ENCODE measurements around the gene SYT1.

DNA sequence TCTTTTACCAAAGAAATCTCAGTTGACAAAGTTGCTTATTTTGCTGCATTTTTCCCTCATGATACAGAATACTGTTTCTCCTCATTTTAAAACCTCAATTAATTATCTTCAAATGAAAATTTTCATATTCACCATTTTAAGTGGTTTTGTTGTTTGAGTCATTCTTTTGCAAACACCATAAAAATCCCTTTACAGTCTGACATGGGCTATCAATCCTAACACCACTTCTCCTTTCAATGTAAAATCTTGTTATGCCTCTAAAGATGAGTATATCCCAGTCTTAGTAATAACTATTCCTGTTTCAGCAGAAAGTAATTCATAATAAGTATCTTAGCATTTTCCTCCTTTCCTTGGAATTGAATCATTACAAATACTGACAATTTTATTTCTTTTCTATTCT, 192.2 kb downstream of the SYT1 start:
- TF ChIP-seq, protein P1, sequence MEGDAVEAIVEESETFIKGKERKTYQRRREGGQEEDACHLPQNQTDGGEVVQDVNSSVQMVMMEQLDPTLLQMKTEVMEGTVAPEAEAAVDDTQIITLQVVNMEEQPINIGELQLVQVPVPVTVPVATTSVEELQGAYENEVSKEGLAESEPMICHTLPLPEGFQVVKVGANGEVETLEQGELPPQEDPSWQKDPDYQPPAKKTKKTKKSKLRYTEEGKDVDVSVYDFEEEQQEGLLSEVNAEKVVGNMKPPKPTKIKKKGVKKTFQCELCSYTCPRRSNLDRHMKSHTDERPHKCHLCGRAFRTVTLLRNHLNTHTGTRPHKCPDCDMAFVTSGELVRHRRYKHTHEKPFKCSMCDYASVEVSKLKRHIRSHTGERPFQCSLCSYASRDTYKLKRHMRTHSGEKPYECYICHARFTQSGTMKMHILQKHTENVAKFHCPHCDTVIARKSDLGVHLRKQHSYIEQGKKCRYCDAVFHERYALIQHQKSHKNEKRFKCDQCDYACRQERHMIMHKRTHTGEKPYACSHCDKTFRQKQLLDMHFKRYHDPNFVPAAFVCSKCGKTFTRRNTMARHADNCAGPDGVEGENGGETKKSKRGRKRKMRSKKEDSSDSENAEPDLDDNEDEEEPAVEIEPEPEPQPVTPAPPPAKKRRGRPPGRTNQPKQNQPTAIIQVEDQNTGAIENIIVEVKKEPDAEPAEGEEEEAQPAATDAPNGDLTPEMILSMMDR (conservative IDR thresholded peaks at IDR 0.05; ENCODE audit: low read depth in 2 of 2) = no peak
- TF ChIP-seq EZH2 (IDR thresholded peaks at IDR 0.05; ENCODE audit: low read depth, unreplicated experiment) (no peak), POLR2AphosphoS5 (IDR thresholded peaks at IDR 0.05; ENCODE audit: low read depth) (no peak), JUNB (IDR thresholded peaks at IDR 0.05; ENCODE audit: unreplicated experiment) (no peak), EZH2phosphoT487 (IDR thresholded peaks at IDR 0.05; ENCODE audit: unreplicated experiment) (no peak), CREB1 (CRISPR knock-in tag; IDR thresholded peaks at IDR 0.05; ENCODE audit: low read depth) (no peak), STAT1 (IDR thresholded peaks at IDR 0.05; ENCODE audit: unreplicated experiment) (no peak), ZNF114 (CRISPR knock-in tag; IDR thresholded peaks at IDR 0.05) (no peak)
- TF ChIP-seq, protein P2, sequence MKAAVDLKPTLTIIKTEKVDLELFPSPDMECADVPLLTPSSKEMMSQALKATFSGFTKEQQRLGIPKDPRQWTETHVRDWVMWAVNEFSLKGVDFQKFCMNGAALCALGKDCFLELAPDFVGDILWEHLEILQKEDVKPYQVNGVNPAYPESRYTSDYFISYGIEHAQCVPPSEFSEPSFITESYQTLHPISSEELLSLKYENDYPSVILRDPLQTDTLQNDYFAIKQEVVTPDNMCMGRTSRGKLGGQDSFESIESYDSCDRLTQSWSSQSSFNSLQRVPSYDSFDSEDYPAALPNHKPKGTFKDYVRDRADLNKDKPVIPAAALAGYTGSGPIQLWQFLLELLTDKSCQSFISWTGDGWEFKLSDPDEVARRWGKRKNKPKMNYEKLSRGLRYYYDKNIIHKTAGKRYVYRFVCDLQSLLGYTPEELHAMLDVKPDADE (IDR thresholded peaks at IDR 0.05) = no peak
- TF ChIP-seq, protein P3, sequence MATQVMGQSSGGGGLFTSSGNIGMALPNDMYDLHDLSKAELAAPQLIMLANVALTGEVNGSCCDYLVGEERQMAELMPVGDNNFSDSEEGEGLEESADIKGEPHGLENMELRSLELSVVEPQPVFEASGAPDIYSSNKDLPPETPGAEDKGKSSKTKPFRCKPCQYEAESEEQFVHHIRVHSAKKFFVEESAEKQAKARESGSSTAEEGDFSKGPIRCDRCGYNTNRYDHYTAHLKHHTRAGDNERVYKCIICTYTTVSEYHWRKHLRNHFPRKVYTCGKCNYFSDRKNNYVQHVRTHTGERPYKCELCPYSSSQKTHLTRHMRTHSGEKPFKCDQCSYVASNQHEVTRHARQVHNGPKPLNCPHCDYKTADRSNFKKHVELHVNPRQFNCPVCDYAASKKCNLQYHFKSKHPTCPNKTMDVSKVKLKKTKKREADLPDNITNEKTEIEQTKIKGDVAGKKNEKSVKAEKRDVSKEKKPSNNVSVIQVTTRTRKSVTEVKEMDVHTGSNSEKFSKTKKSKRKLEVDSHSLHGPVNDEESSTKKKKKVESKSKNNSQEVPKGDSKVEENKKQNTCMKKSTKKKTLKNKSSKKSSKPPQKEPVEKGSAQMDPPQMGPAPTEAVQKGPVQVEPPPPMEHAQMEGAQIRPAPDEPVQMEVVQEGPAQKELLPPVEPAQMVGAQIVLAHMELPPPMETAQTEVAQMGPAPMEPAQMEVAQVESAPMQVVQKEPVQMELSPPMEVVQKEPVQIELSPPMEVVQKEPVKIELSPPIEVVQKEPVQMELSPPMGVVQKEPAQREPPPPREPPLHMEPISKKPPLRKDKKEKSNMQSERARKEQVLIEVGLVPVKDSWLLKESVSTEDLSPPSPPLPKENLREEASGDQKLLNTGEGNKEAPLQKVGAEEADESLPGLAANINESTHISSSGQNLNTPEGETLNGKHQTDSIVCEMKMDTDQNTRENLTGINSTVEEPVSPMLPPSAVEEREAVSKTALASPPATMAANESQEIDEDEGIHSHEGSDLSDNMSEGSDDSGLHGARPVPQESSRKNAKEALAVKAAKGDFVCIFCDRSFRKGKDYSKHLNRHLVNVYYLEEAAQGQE (IDR thresholded peaks at IDR 0.05; ENCODE audit: unreplicated experiment) = no peak
